GM23338 (cell line): ENCODE data around the gene IQGAP1. TPM values are rescaled to one million over a fixed set of nuclear protein-coding genes. Genes with fewer than 3 reads are reported as not detected.

Experiments used
- ATAC-seq: fragments of 200-7000 bp; cut with Tn5 transposase; 3 replicates; pipeline ENCODE4 v1.9.1; 2020
- DNase-seq: peaks from one replicate; pipeline ENCODE4 v3.0.0-alpha.2; 2015; ENCODE audit warnings: low spot score
- H2AFZ ChIP-seq: fragments of 200-600 bp; sonication (generic); 2 replicates; pipeline ENCODE4 v1.8.0; 2016; ENCODE audit warnings: antibody characterized with exemption, mild to moderate bottlenecking, moderate library complexity
- H3F3A ChIP-seq: fragments of 200-600 bp; sonication (generic); replicated peaks from 2 replicates; pipeline ENCODE4 v1.8.0; 2017; ENCODE audit warnings: antibody characterized with exemption, mixed run types, low read depth
- H3K27ac ChIP-seq: fragments of 200-600 bp; sonication (generic); 2 replicates; pipeline ENCODE4 v1.6.1; 2016; ENCODE audit warnings: low read depth
- H3K27me3 ChIP-seq: fragments of 200-600 bp; sonication (generic); 2 replicates; pipeline ENCODE4 v1.8.0; 2016; ENCODE audit warnings: mild to moderate bottlenecking, mixed run types, moderate library complexity; ENCODE audit not compliant: insufficient read depth
- H3K36me3 ChIP-seq: fragments of 200-600 bp; sonication (generic); 2 replicates; pipeline ENCODE4 v1.8.0; 2016; ENCODE audit warnings: mild to moderate bottlenecking; ENCODE audit not compliant: insufficient read depth
- H3K4me1 ChIP-seq: fragments of 200-600 bp; sonication (generic); 2 replicates; pipeline ENCODE4 v1.8.0; 2016; ENCODE audit warnings: mild to moderate bottlenecking, moderate library complexity; ENCODE audit not compliant: insufficient read depth
- H3K4me2 ChIP-seq: fragments of 200-600 bp; sonication (generic); 2 replicates; pipeline ENCODE4 v1.7.1; 2017; ENCODE audit warnings: mixed run types
- H3K4me3 ChIP-seq: fragments of 200-600 bp; sonication (generic); 2 replicates; pipeline ENCODE4 v1.6.1; 2016; ENCODE audit warnings: mixed run types
- H3K79me2 ChIP-seq: fragments of 200-600 bp; sonication (generic); replicated peaks from 2 replicates; pipeline ENCODE4 v1.8.0; 2017; ENCODE audit warnings: mild to moderate bottlenecking; ENCODE audit not compliant: insufficient read depth
- H3K9me2 ChIP-seq: fragments of 200-600 bp; sonication (generic); 2 replicates; pipeline ENCODE4 v1.8.0; 2017; ENCODE audit not compliant: insufficient read depth
- H4K20me1 ChIP-seq: fragments of 200-600 bp; sonication (generic); replicated peaks from 2 replicates; pipeline ENCODE4 v1.8.0; 2017; ENCODE audit warnings: mild to moderate bottlenecking; ENCODE audit not compliant: insufficient read depth
- H3K27ac Mint-ChIP-seq: 2 replicates; pipeline ENCODE4 v1.8.0; 2020; ENCODE audit warnings: inconsistent platforms, mild to moderate bottlenecking, moderate library complexity, mixed read lengths
- H3K27me3 Mint-ChIP-seq: 3 replicates; pipeline ENCODE4 v1.8.0; 2022; ENCODE audit warnings: low read depth, mild to moderate bottlenecking, moderate library complexity, mixed read lengths, inconsistent platforms; ENCODE audit not compliant: insufficient read depth, poor library complexity
- H3K36me3 Mint-ChIP-seq: 3 replicates; pipeline ENCODE4 v1.8.0; 2021; ENCODE audit warnings: low read depth, mild to moderate bottlenecking, inconsistent platforms, moderate library complexity, mixed read lengths
- H3K4me1 Mint-ChIP-seq: 3 replicates; pipeline ENCODE4 v1.8.0; 2020; ENCODE audit warnings: mild to moderate bottlenecking, inconsistent platforms, mixed read lengths
- H3K4me3 Mint-ChIP-seq: 3 replicates; pipeline ENCODE4 v1.8.0; 2021; ENCODE audit warnings: moderate library complexity, mild to moderate bottlenecking, inconsistent platforms, mixed read lengths
- H3K9me3 Mint-ChIP-seq: 3 replicates; pipeline ENCODE4 v1.8.0; 2020; ENCODE audit warnings: moderate library complexity, mild to moderate bottlenecking, inconsistent platforms, mixed read lengths
- ETS1 ChIP-seq: IDR thresholded peaks from 2 replicates; pipeline ENCODE4 v1.6.1; 2016; ENCODE audit warnings: antibody characterized with exemption
- EZH2phosphoT487 ChIP-seq: fragments of 200-600 bp; sonication (generic); IDR thresholded peaks from one replicate; pipeline ENCODE4 v1.8.1; 2018; ENCODE audit warnings: antibody characterized with exemption; ENCODE audit not compliant: unreplicated experiment
- JUNB ChIP-seq: IDR thresholded peaks from one replicate; pipeline ENCODE4 v1.6.1; 2016; ENCODE audit warnings: antibody characterized with exemption; ENCODE audit not compliant: unreplicated experiment
- POLR2AphosphoS5 ChIP-seq: IDR thresholded peaks from 2 replicates; pipeline ENCODE4 v1.6.1; 2016; ENCODE audit warnings: antibody characterized with exemption, low read depth
- STAT1 ChIP-seq: IDR thresholded peaks from one replicate; pipeline ENCODE4 v1.6.1; 2016; ENCODE audit warnings: antibody characterized with exemption; ENCODE audit not compliant: unreplicated experiment
- ZNF114 ChIP-seq: fragments of 250-450 bp; sonication (Bioruptor Pico); IDR thresholded peaks from 2 replicates; pipeline ENCODE4 v1.5.0; 2020; ENCODE audit warnings: mild to moderate bottlenecking, moderate library complexity
- ZNF331 ChIP-seq: fragments of 250-450 bp; sonication (Bioruptor Pico); IDR thresholded peaks from 2 replicates; pipeline ENCODE4 v1.5.0; 2020; ENCODE audit warnings: low read depth, mild to moderate bottlenecking, moderate library complexity
- ZNF462 ChIP-seq: fragments of 250-450 bp; sonication (Bioruptor Pico); IDR thresholded peaks from 2 replicates; pipeline ENCODE4 v1.5.0; 2020; ENCODE audit warnings: mild to moderate bottlenecking, moderate library complexity
- polyA plus RNA-seq: library from polyadenylated mRNA; unstranded; fragments of >200 nt; fragmentation: Nextera tagmentation; extraction: Ambion mirVana; gene quantifications from 2 replicates; pipeline ENCODE4 v1.2.1, GENCODE V29; 2016
- total RNA-seq: library from RNA; depleted of rRNA; stranded (reverse); fragments of >200 nt; shearing (Covaris generic); gene quantifications from 2 replicates; pipeline ENCODE4 v1.2.3, GENCODE V29; 2014

Gene IQGAP1
- total and polyA plus RNA-seq, 2 experiments from 2014 or later = 92.7 to 159 TPM

- no peak for TF ChIP-seq ZNF462 (CRISPR knock-in tag)
- TF ChIP-seq EZH2phosphoT487 = no peak
- no peak for TF ChIP-seq ZNF331
- no peak for TF ChIP-seq POLR2AphosphoS5
- TF ChIP-seq ETS1 = no peak
Measured at GRCh38 chr15:90471126-90471525, 83.1 kb downstream of the IQGAP1 start (continued).

GRCh38 chr15:90471769-90472168 is 83.7 kb downstream of the IQGAP1 start:
- H3K4me2 ChIP-seq = no peak overlapping the region
- H3K27ac Mint-ChIP-seq = no peak overlapping the region
- H3K27ac ChIP-seq = no peak overlapping the region
- no peak for ATAC-seq
- H3K9me3 Mint-ChIP-seq = no peaks in the 10 kb centered on the region
- no peaks in the 10 kb centered on the region for H3K27me3 ChIP-seq
- no peaks in the 10 kb centered on the region for H3K4me1 ChIP-seq
- no peaks in the 10 kb centered on the region for H3K4me1 Mint-ChIP-seq
- no peaks in the 10 kb centered on the region for H3K9me2 ChIP-seq
- no peaks in the 10 kb centered on the region for H3K79me2 ChIP-seq
- H3K4me3 ChIP-seq = no peak overlapping the region
- no peak overlapping the region for H2AFZ ChIP-seq
- H3K36me3 Mint-ChIP-seq = peaks cover 22% of the 10 kb centered on the region; the same call in 2 of the 3 replicates
- no peaks in the 10 kb centered on the region for H3F3A ChIP-seq
- H3K36me3 ChIP-seq = peaks cover 41% of the 10 kb centered on the region
- no peak overlapping the region for H3K4me3 Mint-ChIP-seq
- H4K20me1 ChIP-seq = no peaks in the 10 kb centered on the region; the same call in none of the 2 replicates
- H3K27me3 Mint-ChIP-seq = peaks cover 7% of the 10 kb centered on the region
- DNase-seq = no peak
- TF ChIP-seq STAT1 = no peak
- TF ChIP-seq JUNB = no peak
- no peak for TF ChIP-seq ZNF331
- no peak for TF ChIP-seq ZNF114
- TF ChIP-seq POLR2AphosphoS5 = no peak
- TF ChIP-seq ZNF462 (CRISPR knock-in tag) = no peak
